Hepatocyte (in vitro differentiated cells): ENCODE measurements around the gene ZMYND8.

ENCODE experiments used
- EZH2phosphoT487 ChIP-seq: fragments of 200-600 bp; sonication (generic); IDR thresholded peaks from one replicate; pipeline ENCODE4 v1.6.1; 2018; ENCODE audit warnings: antibody characterized with exemption, mild to moderate bottlenecking, low read depth, moderate library complexity; ENCODE audit not compliant: unreplicated experiment, severe bottlenecking
- TF ChIP-seq, protein P1 (sequence below): fragments of 200-600 bp; sonication (generic); IDR thresholded peaks from 2 replicates; pipeline ENCODE4 v1.5.1; 2016; ENCODE audit warnings: antibody characterized with exemption, mild to moderate bottlenecking; ENCODE audit not compliant: poor library complexity

DNA sequence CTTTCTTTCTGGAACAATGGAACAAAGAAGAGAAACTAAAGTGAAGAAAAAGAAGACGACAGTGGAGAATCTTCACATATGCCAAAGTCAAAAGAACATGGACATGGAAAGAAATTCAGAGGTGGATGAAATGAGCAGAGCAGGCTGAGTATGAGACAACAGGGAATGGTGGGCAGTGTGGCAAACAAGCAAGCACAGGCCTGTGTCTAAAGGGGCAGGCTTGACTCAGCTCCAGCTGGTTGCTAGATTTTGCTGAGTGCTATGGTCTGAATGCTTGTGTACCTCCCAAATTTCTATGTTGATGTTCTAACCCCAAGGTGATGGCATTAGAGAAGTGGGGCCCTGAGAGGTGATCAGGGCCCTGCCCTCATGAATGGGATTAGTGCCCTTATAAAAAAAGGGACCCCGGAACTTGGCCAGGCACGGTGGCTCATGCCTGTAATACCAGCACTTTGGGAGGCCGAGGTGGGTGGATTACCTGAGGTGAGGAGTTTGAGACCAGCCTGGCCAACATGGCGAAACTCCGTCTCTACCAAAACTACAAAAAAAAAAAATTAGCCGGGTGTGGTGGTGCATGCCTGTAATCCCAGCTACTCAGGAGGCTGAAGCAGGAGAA is 49.6 kb downstream of the ZMYND8 start:
- TF ChIP-seq, protein P1, sequence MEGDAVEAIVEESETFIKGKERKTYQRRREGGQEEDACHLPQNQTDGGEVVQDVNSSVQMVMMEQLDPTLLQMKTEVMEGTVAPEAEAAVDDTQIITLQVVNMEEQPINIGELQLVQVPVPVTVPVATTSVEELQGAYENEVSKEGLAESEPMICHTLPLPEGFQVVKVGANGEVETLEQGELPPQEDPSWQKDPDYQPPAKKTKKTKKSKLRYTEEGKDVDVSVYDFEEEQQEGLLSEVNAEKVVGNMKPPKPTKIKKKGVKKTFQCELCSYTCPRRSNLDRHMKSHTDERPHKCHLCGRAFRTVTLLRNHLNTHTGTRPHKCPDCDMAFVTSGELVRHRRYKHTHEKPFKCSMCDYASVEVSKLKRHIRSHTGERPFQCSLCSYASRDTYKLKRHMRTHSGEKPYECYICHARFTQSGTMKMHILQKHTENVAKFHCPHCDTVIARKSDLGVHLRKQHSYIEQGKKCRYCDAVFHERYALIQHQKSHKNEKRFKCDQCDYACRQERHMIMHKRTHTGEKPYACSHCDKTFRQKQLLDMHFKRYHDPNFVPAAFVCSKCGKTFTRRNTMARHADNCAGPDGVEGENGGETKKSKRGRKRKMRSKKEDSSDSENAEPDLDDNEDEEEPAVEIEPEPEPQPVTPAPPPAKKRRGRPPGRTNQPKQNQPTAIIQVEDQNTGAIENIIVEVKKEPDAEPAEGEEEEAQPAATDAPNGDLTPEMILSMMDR, result no peak
- TF ChIP-seq EZH2phosphoT487, result no peak
